Effector memory CD8-positive, alpha-beta T cell (primary cell): ENCODE results near the gene CHN2.

ENCODE experiments used
- ATAC-seq: fragments of 150-1000 bp; cut with Tn5 transposase; replicated peaks from 2 replicates; pipeline ENCODE4 v1.10.0; 2021; ENCODE audit warnings: mild to moderate bottlenecking, moderate library complexity
- DNase-seq, 3 experiments: peaks; one replicate each; pipeline ENCODE4 v3.0.0; 2021
- H3K27ac Mint-ChIP-seq, 2 donors: one replicate each; pipeline ENCODE4 v1.8.0; 2022; ENCODE audit warnings: mild to moderate bottlenecking in 2 of 2, mixed read lengths in 2 of 2, moderate library complexity in 2 of 2
- H3K27me3 Mint-ChIP-seq, 2 donors: one replicate each; pipeline ENCODE4 v1.8.0; 2022; ENCODE audit warnings: mixed read lengths in 2 of 2
- H3K36me3 Mint-ChIP-seq: one replicate; pipeline ENCODE4 v1.8.0; 2022; ENCODE audit warnings: mild to moderate bottlenecking, moderate library complexity, mixed read lengths; ENCODE audit not compliant: insufficient read depth
- H3K4me1 Mint-ChIP-seq, 2 donors: one replicate each; pipeline ENCODE4 v1.8.0; 2022; ENCODE audit warnings: low read depth in 2 of 2, mixed read lengths in 2 of 2
- H3K4me3 Mint-ChIP-seq, 2 donors: one replicate each; pipeline ENCODE4 v1.8.0; 2022; ENCODE audit warnings: mild to moderate bottlenecking in 2 of 2, mixed read lengths in 2 of 2, moderate library complexity in 2 of 2
- H3K9me3 Mint-ChIP-seq, 2 donors: one replicate each; pipeline ENCODE4 v1.8.0; 2022; ENCODE audit warnings: mixed read lengths in 2 of 2

The CHN2 gene

GRCh38 chr7:29381206-29382094, 186.9 kb downstream of the CHN2 start:
- H3K4me1 Mint-ChIP-seq, result peaks cover 0 to 7% of the 10 kb centered on the region in 2 donors
- H3K27me3 Mint-ChIP-seq, result no peaks in the 10 kb centered on the region
- ATAC-seq, result no peak
- no peak for DNase-seq
- no peak overlapping the region for H3K4me3 Mint-ChIP-seq
- H3K9me3 Mint-ChIP-seq, result no peaks in the 10 kb centered on the region
- peaks cover 3% of the 10 kb centered on the region for H3K36me3 Mint-ChIP-seq
- no peak overlapping the region for H3K27ac Mint-ChIP-seq

GRCh38 chr7:29384277-29384676, 189.7 kb downstream of the CHN2 start:
- H3K4me1 Mint-ChIP-seq, result peaks cover 0 to 7% of the 10 kb centered on the region in 2 donors
- H3K27me3 Mint-ChIP-seq, result no peaks in the 10 kb centered on the region
- H3K27ac Mint-ChIP-seq, result no peak overlapping the region
- no peaks in the 10 kb centered on the region for H3K9me3 Mint-ChIP-seq
- H3K4me3 Mint-ChIP-seq, result no peak overlapping the region
- peaks cover 6% of the 10 kb centered on the region for H3K36me3 Mint-ChIP-seq
- DNase-seq, result no peak
- ATAC-seq, result no peak

GRCh38 chr7:29385214-29385814, 190.7 kb downstream of the CHN2 start:
- DNase-seq, result no peak
- no peak overlapping the region for H3K4me3 Mint-ChIP-seq
- no peak for ATAC-seq
- H3K27me3 Mint-ChIP-seq, result no peaks in the 10 kb centered on the region
- H3K36me3 Mint-ChIP-seq, result peaks cover 6% of the 10 kb centered on the region
- peaks cover 0 to 7% of the 10 kb centered on the region in 2 donors for H3K4me1 Mint-ChIP-seq
- peak overlapping the region in 1 of 2 donors; percentile 31 for H3K27ac Mint-ChIP-seq
- H3K9me3 Mint-ChIP-seq, result no peaks in the 10 kb centered on the region

GRCh38 chr7:29386196-29386765, 191.7 kb downstream of the CHN2 start:
- Mint-ChIP-seq H3K9me3 (no peaks in the 10 kb centered on the region), H3K27me3 (no peaks in the 10 kb centered on the region), H3K4me3 (no peak overlapping the region), H3K36me3 (peaks cover 6% of the 10 kb centered on the region), H3K4me1 (peaks cover 0 to 7% of the 10 kb centered on the region in 2 donors), H3K27ac (no peak overlapping the region)
- DNase-seq (no peak), ATAC-seq (no peak)

GRCh38 chr7:29391262-29391661, 196.7 kb downstream of the CHN2 start:
- Mint-ChIP-seq H3K36me3 (peaks cover 3% of the 10 kb centered on the region), H3K27ac (peak overlapping the region in 1 of 2 donors; percentile 59), H3K4me3 (no peak overlapping the region), H3K27me3 (no peaks in the 10 kb centered on the region), H3K9me3 (no peaks in the 10 kb centered on the region), H3K4me1 (peaks cover 2 to 4% of the 10 kb centered on the region in 2 donors)
- no peak for ATAC-seq
- no peak for DNase-seq

GRCh38 chr7:29394321-29394720, 199.7 kb downstream of the CHN2 start:
- no peaks in the 10 kb centered on the region for H3K27me3 Mint-ChIP-seq
- no peak overlapping the region for H3K4me3 Mint-ChIP-seq
- ATAC-seq (no peak), DNase-seq (no peak)
- peaks cover 7% of the 10 kb centered on the region for H3K36me3 Mint-ChIP-seq
- no peak overlapping the region for H3K27ac Mint-ChIP-seq
- peaks cover 2 to 4% of the 10 kb centered on the region in 2 donors for H3K4me1 Mint-ChIP-seq
- no peaks in the 10 kb centered on the region for H3K9me3 Mint-ChIP-seq

GRCh38 chr7:29396563-29396962, 202.0 kb downstream of the CHN2 start:
- Mint-ChIP-seq H3K27ac (no peak overlapping the region), H3K27me3 (no peaks in the 10 kb centered on the region), H3K9me3 (no peaks in the 10 kb centered on the region), H3K4me1 (peaks cover 1 to 2% of the 10 kb centered on the region in 2 donors), H3K4me3 (no peak overlapping the region), H3K36me3 (peaks cover 9% of the 10 kb centered on the region)
- ATAC-seq (no peak), DNase-seq (no peak)

GRCh38 chr7:29397398-29397797, 202.8 kb downstream of the CHN2 start:
- Mint-ChIP-seq H3K36me3 (peaks cover 9% of the 10 kb centered on the region), H3K27me3 (no peaks in the 10 kb centered on the region), H3K27ac (peak overlapping the region in 1 of 2 donors; percentile 29), H3K4me3 (no peak overlapping the region), H3K9me3 (no peaks in the 10 kb centered on the region), H3K4me1 (no peaks in the 10 kb centered on the region)
- ATAC-seq (no peak), DNase-seq (no peak)

GRCh38 chr7:29398011-29398410, 203.4 kb downstream of the CHN2 start:
- ATAC-seq, result no peak
- Mint-ChIP-seq H3K4me1 (no peaks in the 10 kb centered on the region), H3K27ac (peak overlapping the region in 1 of 2 donors; percentile 52)

GRCh38 chr7:29400437-29400836, 205.9 kb downstream of the CHN2 start:
- Mint-ChIP-seq H3K4me3 (no peak overlapping the region), H3K4me1 (no peaks in the 10 kb centered on the region), H3K9me3 (no peaks in the 10 kb centered on the region), H3K27me3 (no peaks in the 10 kb centered on the region), H3K27ac (peak overlapping the region in 1 of 2 donors; percentile 24), H3K36me3 (peaks cover 9% of the 10 kb centered on the region)
- DNase-seq (no peak), ATAC-seq (no peak)

More at GRCh38 chr7:29398011-29398410, 203.4 kb downstream of the CHN2 start:
- Mint-ChIP-seq H3K36me3 (peaks cover 9% of the 10 kb centered on the region), H3K4me3 (no peak overlapping the region), H3K27me3 (no peaks in the 10 kb centered on the region), H3K9me3 (no peaks in the 10 kb centered on the region)
- no peak for DNase-seq

- ATAC-seq (no peak), DNase-seq (no peak)
- Mint-ChIP-seq H3K27me3 (no peaks in the 10 kb centered on the region), H3K4me1 (no peaks in the 10 kb centered on the region), H3K27ac (no peak overlapping the region), H3K36me3 (peaks cover 9% of the 10 kb centered on the region), H3K9me3 (no peaks in the 10 kb centered on the region), H3K4me3 (no peak overlapping the region)
Observed at GRCh38 chr7:29401769-29402168, 207.2 kb downstream of the CHN2 start.

- no peak overlapping the region for H3K4me3 Mint-ChIP-seq
- no peaks in the 10 kb centered on the region for H3K9me3 Mint-ChIP-seq
- ATAC-seq, result no peak
- peak overlapping the region in 1 of 2 donors; percentile 39 for H3K27ac Mint-ChIP-seq
- no peaks in the 10 kb centered on the region for H3K27me3 Mint-ChIP-seq
- H3K36me3 Mint-ChIP-seq, result peaks cover 6% of the 10 kb centered on the region
- DNase-seq, result no peak
- no peaks in the 10 kb centered on the region for H3K4me1 Mint-ChIP-seq
Observed at GRCh38 chr7:29405891-29406290, 211.3 kb downstream of the CHN2 start.

- no peak overlapping the region for H3K4me3 Mint-ChIP-seq
- ATAC-seq, result no peak
- no peaks in the 10 kb centered on the region for H3K4me1 Mint-ChIP-seq
- no peaks in the 10 kb centered on the region for H3K27me3 Mint-ChIP-seq
- no peak for DNase-seq
- peak overlapping the region in 1 of 2 donors; percentile 53 for H3K27ac Mint-ChIP-seq
- no peaks in the 10 kb centered on the region for H3K9me3 Mint-ChIP-seq
- peaks cover 7% of the 10 kb centered on the region for H3K36me3 Mint-ChIP-seq
Observed at GRCh38 chr7:29406366-29406765, 211.8 kb downstream of the CHN2 start.
